Neural cell (in vitro differentiated cells): ENCODE data around the gene NTF3. TPM values are rescaled to one million over a fixed set of nuclear protein-coding genes. Genes with fewer than 3 reads are reported as not detected.
"Not testable (repeated sequence)": the region's sequence is repeated elsewhere in the genome, so short reads cannot be mapped to it uniquely, and the experiment has no call there.

Source experiments
- H2AFZ ChIP-seq: fragments of 200-600, 300-800 bp; sonication (generic), shearing (Covaris generic); 2 replicates; pipeline ENCODE4 v1.6.0; 2014; ENCODE audit warnings: low read depth, mild to moderate bottlenecking, antibody characterized with exemption, low read length, moderate library complexity
- H3F3A ChIP-seq: fragments of 200-600 bp; shearing (Covaris generic); 2 replicates; pipeline ENCODE4 v1.6.1; 2016; ENCODE audit warnings: mild to moderate bottlenecking, moderate library complexity, mixed read lengths, antibody characterized with exemption, low read length; ENCODE audit not compliant: insufficient read depth, poor library complexity, severe bottlenecking
- H3K27ac ChIP-seq: fragments of 200-600, 300-800 bp; sonication (generic), shearing (Covaris generic); 2 replicates; pipeline ENCODE4 v1.5.1; 2014; ENCODE audit warnings: mild to moderate bottlenecking, low read length, moderate library complexity
- H3K27me3 ChIP-seq: fragments of 300-800, 200-600 bp; sonication (generic), shearing (Covaris generic); 2 replicates; pipeline ENCODE4 v1.6.0; 2014; ENCODE audit warnings: mild to moderate bottlenecking, low read depth, low read length, moderate library complexity; ENCODE audit not compliant: insufficient read depth
- H3K36me3 ChIP-seq: fragments of 300-800, 200-600 bp; sonication (generic), shearing (Covaris generic); 2 replicates; pipeline ENCODE4 v1.5.1; 2014; ENCODE audit warnings: mild to moderate bottlenecking, antibody characterized with exemption, low read length, moderate library complexity; ENCODE audit not compliant: insufficient read depth
- H3K4me2 ChIP-seq: fragments of 300-800, 200-600 bp; sonication (generic), shearing (Covaris generic); 2 replicates; pipeline ENCODE4 v1.6.0; 2014; ENCODE audit warnings: mild to moderate bottlenecking, low read length
- H3K4me3 ChIP-seq: fragments of 300-800, 200-600 bp; sonication (generic), shearing (Covaris generic); 2 replicates; pipeline ENCODE4 v1.5.1; 2014; ENCODE audit warnings: mild to moderate bottlenecking, low read length, moderate library complexity
- H3K79me2 ChIP-seq: fragments of 200-600 bp; shearing (Covaris generic); replicated peaks from 2 replicates; pipeline ENCODE4 v1.6.0; 2014; ENCODE audit warnings: mild to moderate bottlenecking, low read length, moderate library complexity; ENCODE audit not compliant: insufficient read depth
- H3K9ac ChIP-seq: fragments of 300-800, 200-600 bp; sonication (generic), shearing (Covaris generic); 2 replicates; pipeline ENCODE4 v1.6.1; 2016; ENCODE audit warnings: mild to moderate bottlenecking, low read length, mixed read lengths
- H3K9me2 ChIP-seq: fragments of 200-600 bp; shearing (Covaris generic); 2 replicates; pipeline ENCODE4 v1.6.1; 2016; ENCODE audit warnings: mild to moderate bottlenecking, low read length, mixed read lengths; ENCODE audit not compliant: insufficient read depth
- H3K9me3 ChIP-seq: fragments of 200-600, 300-800 bp; sonication (generic), shearing (Covaris generic); 2 replicates; pipeline ENCODE4 v1.6.1; 2016; ENCODE audit warnings: mild to moderate bottlenecking, mixed run types, low read length, moderate library complexity, mixed read lengths
- H4K20me1 ChIP-seq: fragments of 200-600 bp; shearing (Covaris generic); 2 replicates; pipeline ENCODE4 v1.6.1; 2016; ENCODE audit warnings: mild to moderate bottlenecking, mixed run types; ENCODE audit not compliant: insufficient read depth
- CTCF ChIP-seq: fragments of 450-650 bp; IDR thresholded peaks from 2 replicates; pipeline ENCODE4 v1.5.1; 2014; ENCODE audit warnings: antibody characterized with exemption, mild to moderate bottlenecking, moderate library complexity; ENCODE audit not compliant: poor library complexity, severe bottlenecking
- EP300 ChIP-seq: fragments of 450-650 bp; conservative IDR thresholded peaks from 2 replicates; pipeline ENCODE4 v1.6.1; 2014; ENCODE audit warnings: antibody characterized with exemption, mild to moderate bottlenecking, moderate library complexity; ENCODE audit not compliant: poor library complexity, severe bottlenecking
- EZH2 ChIP-seq: fragments of 200-600, 300-800 bp; shearing (Covaris generic), sonication (generic); IDR thresholded peaks from 2 replicates; pipeline ENCODE4 v1.6.1; 2014; ENCODE audit warnings: antibody characterized with exemption, low read length, borderline replicate concordance, mild to moderate bottlenecking; ENCODE audit not compliant: insufficient read depth, poor library complexity, severe bottlenecking
- MXI1 ChIP-seq: fragments of 450-650 bp; conservative IDR thresholded peaks from 2 replicates; pipeline ENCODE4 v1.6.1; 2014; ENCODE audit warnings: antibody characterized with exemption, mild to moderate bottlenecking; ENCODE audit not compliant: poor library complexity, severe bottlenecking
- POLR2AphosphoS5 ChIP-seq: IDR thresholded peaks from 2 replicates; pipeline ENCODE4 v1.6.1; 2012
- RAD21 ChIP-seq: fragments of 450-650 bp; conservative IDR thresholded peaks from 2 replicates; pipeline ENCODE4 v1.6.1; 2014; ENCODE audit warnings: antibody characterized with exemption, mild to moderate bottlenecking, moderate library complexity
- REST ChIP-seq: IDR thresholded peaks from 2 replicates; pipeline ENCODE4 v1.6.1; 2012; ENCODE audit warnings: borderline replicate concordance
- SMC3 ChIP-seq: fragments of 450-650 bp; conservative IDR thresholded peaks from 2 replicates; pipeline ENCODE4 v1.6.1; 2014; ENCODE audit warnings: antibody characterized with exemption, mild to moderate bottlenecking, moderate library complexity; ENCODE audit not compliant: poor library complexity
- TAF1 ChIP-seq: IDR thresholded peaks from 2 replicates; pipeline ENCODE4 v1.6.1; 2012; ENCODE audit warnings: low read depth
- polyA plus RNA-seq: library from polyadenylated mRNA; depleted of rRNA; stranded (reverse); fragments of >200 nt; gene quantifications from 2 replicates; pipeline ENCODE4 v1.2.3, GENCODE V29; 2014

The NTF3 gene
- polyA plus RNA-seq, 1 donor from 2014 or later: not detected

GRCh38 chr12:5534426-5535199, 102.7 kb downstream of the NTF3 start:
- H3K9ac ChIP-seq: no peak overlapping the region
- TF ChIP-seq EP300: no peak
- no peak for TF ChIP-seq RAD21
- TF ChIP-seq TAF1: no peak
- TF ChIP-seq SMC3: no peak
- TF ChIP-seq EZH2: no peak
- no peak for TF ChIP-seq POLR2AphosphoS5
- no peak for TF ChIP-seq REST
- no peak for TF ChIP-seq MXI1
- TF ChIP-seq CTCF: no peak

GRCh38 chr12:5535541-5535940, 103.6 kb downstream of the NTF3 start:
- Histone ChIP-seq H3F3A (no peaks in the 10 kb centered on the region), H3K9me2 (no peaks in the 10 kb centered on the region), H2AFZ (no peak overlapping the region), H3K36me3 (no peaks in the 10 kb centered on the region), H4K20me1 (no peaks in the 10 kb centered on the region), H3K27ac (no peak overlapping the region), H3K9me3 (no peaks in the 10 kb centered on the region), H3K4me3 (no peak overlapping the region), H3K4me2 (no peak overlapping the region), H3K79me2 (no peaks in the 10 kb centered on the region), H3K9ac (no peak overlapping the region), H3K27me3 (no peaks in the 10 kb centered on the region)
- TF ChIP-seq EP300: no peak
- TF ChIP-seq CTCF: no peak
- TF ChIP-seq RAD21: no peak
- TF ChIP-seq SMC3: no peak
- no peak for TF ChIP-seq TAF1
- no peak for TF ChIP-seq EZH2
- no peak for TF ChIP-seq REST
- TF ChIP-seq MXI1: no peak
- no peak for TF ChIP-seq POLR2AphosphoS5

More at GRCh38 chr12:5534426-5535199, 102.7 kb downstream of the NTF3 start:
- Histone ChIP-seq H3K9me2 (no peaks in the 10 kb centered on the region), H3K27ac (no peak overlapping the region), H3K36me3 (no peaks in the 10 kb centered on the region), H4K20me1 (no peaks in the 10 kb centered on the region), H3K4me3 (no peak overlapping the region), H3K79me2 (no peaks in the 10 kb centered on the region), H3K9me3 (no peaks in the 10 kb centered on the region), H3F3A (no peaks in the 10 kb centered on the region), H3K4me2 (no peak overlapping the region), H3K27me3 (no peaks in the 10 kb centered on the region), H2AFZ (no peak overlapping the region)

- not testable (repeated sequence) for H3K79me2 ChIP-seq, H2AFZ ChIP-seq, H3K36me3 ChIP-seq, H3K27me3 ChIP-seq, H4K20me1 ChIP-seq, H3K4me3 ChIP-seq, H3F3A ChIP-seq, H3K4me2 ChIP-seq, H3K9me3 ChIP-seq, H3K9ac ChIP-seq, H3K9me2 ChIP-seq, H3K27ac ChIP-seq
Measured at GRCh38 chr12:5537026-5537615, 105.2 kb downstream of the NTF3 start.
